H1 (cell line): ENCODE measurements around the gene ARHGAP24.

ENCODE experiments used
- CTCF ChIP-seq, 3 experiments: IDR thresholded peaks; 1 replicate in 2 of 3; 2 replicates in 1 of 3; pipeline versions ENCODE4 v1.5.1 to v1.6.1; 2011; ENCODE audit warnings: low read length in 3 of 3, mild to moderate bottlenecking in 3 of 3, inconsistent platforms in 2 of 3, low read depth in 1 of 3, moderate library complexity in 1 of 3; ENCODE audit not compliant: insufficient read depth in 1 of 3; ENCODE audit errors: control extremely low read depth in 1 of 3
- E2F6 ChIP-seq: IDR thresholded peaks from 2 replicates; pipeline ENCODE4 v1.6.1; 2012; ENCODE audit warnings: inconsistent platforms
- EGR1 ChIP-seq: IDR thresholded peaks from 2 replicates; pipeline ENCODE4 v1.6.1; 2011; ENCODE audit warnings: low read depth, low read length, borderline replicate concordance
- EP300 ChIP-seq, 2 experiments: IDR thresholded peaks; 1 replicate in 1 of 2; 2 replicates in 1 of 2; pipeline ENCODE4 v1.6.1; 2011 to 2012; ENCODE audit warnings: low read depth in 2 of 2, low read length in 2 of 2, mild to moderate bottlenecking in 2 of 2, borderline replicate concordance in 1 of 2, inconsistent platforms in 1 of 2, moderate library complexity in 1 of 2
- HDAC6 ChIP-seq: IDR thresholded peaks from one replicate; pipeline ENCODE4 v1.7.1; 2012; ENCODE audit warnings: low read depth, mild to moderate bottlenecking, inconsistent platforms, low read length, moderate library complexity
- JUN ChIP-seq: IDR thresholded peaks from 2 replicates; pipeline ENCODE4 v1.6.1; 2011; ENCODE audit warnings: low read depth, mild to moderate bottlenecking, improper control_type of control experiment, low read length
- POLR2A ChIP-seq, 2 experiments: IDR thresholded peaks; 1 replicate in 1 of 2; 2 replicates in 1 of 2; pipeline ENCODE4 v1.6.1; 2011; ENCODE audit warnings: low read depth in 2 of 2, low read length in 2 of 2, mild to moderate bottlenecking in 2 of 2; ENCODE audit errors: control extremely low read depth in 1 of 2
- RAD21 ChIP-seq, 2 experiments: IDR thresholded peaks in 1 of 2; conservative IDR thresholded peaks in 1 of 2; 2 replicates each; pipeline ENCODE4 v1.6.1; 2011; ENCODE audit warnings: low read depth in 2 of 2, low read length in 2 of 2, improper control_type of control experiment in 1 of 2, inconsistent platforms in 1 of 2, mild to moderate bottlenecking in 1 of 2, moderate library complexity in 1 of 2
- SP2 ChIP-seq: IDR thresholded peaks from 2 replicates; pipeline ENCODE4 v1.6.1; 2012; ENCODE audit warnings: mild to moderate bottlenecking, low read length, inconsistent platforms
- SUZ12 ChIP-seq: fragments of 200-600 bp; sonication (generic); IDR thresholded peaks from 2 replicates; pipeline ENCODE4 v1.6.1; 2012; ENCODE audit warnings: mild to moderate bottlenecking, inconsistent platforms, low read length, moderate library complexity, mixed read lengths
- TEAD4 ChIP-seq: IDR thresholded peaks from 2 replicates; pipeline ENCODE4 v1.6.1; 2012; ENCODE audit warnings: low read depth, low read length, inconsistent platforms, mixed read lengths

GRCh38 chr4:85522836-85523235 is 47.9 kb downstream of the ARHGAP24 start:
- TF ChIP-seq RAD21 (IDR thresholded peaks at IDR 0.05 in 1 of 2, conservative IDR thresholded peaks at IDR 0.05 in 1 of 2; ENCODE audit: low read depth in 2 of 2, low read length in 2 of 2) = no peak
- no peak for TF ChIP-seq POLR2A (IDR thresholded peaks at IDR 0.05; ENCODE audit: control extremely low read depth in 1 of 2, low read depth in 2 of 2, low read length in 2 of 2)
- no peak for TF ChIP-seq TEAD4
- no peak for TF ChIP-seq HDAC6
- no peak for TF ChIP-seq SP2
- no peak for TF ChIP-seq E2F6
- no peak for TF ChIP-seq EGR1
- TF ChIP-seq SUZ12 = no peak
- no peak for TF ChIP-seq EP300 (IDR thresholded peaks at IDR 0.05; ENCODE audit: borderline replicate concordance in 1 of 2, low read depth in 2 of 2, low read length in 2 of 2)
- no peak for TF ChIP-seq JUN
- no peak for TF ChIP-seq CTCF (IDR thresholded peaks at IDR 0.05; ENCODE audit: control extremely low read depth in 1 of 3, insufficient read depth in 1 of 3, low read depth in 1 of 3, low read length in 3 of 3)
